Measurements from ENCODE around the gene MAPKBP1.

- no peak for TF ChIP-seq POLR2A (IDR thresholded peaks at IDR 0.05)
- no peak for TF ChIP-seq CTCF (IDR thresholded peaks at IDR 0.05)
- no peak for TF ChIP-seq POLR2AphosphoS5 (IDR thresholded peaks at IDR 0.05)
Measured at GRCh38 chr15:41732483-41732882, 41.8 kb upstream of the MAPKBP1 start.
